HUES64 (cell line): ENCODE data around the gene TLE6.
A peak's percentile ranks its signal among the peaks of the same experiment; 100 is the strongest.
"Not testable (repeated sequence)": the region's sequence is repeated elsewhere in the genome, so short reads cannot be mapped to it uniquely, and the experiment has no call there.

Experiments
- H3K27ac ChIP-seq: 2 replicates; pipeline ENCODE4 v1.7.0; 2013; ENCODE audit warnings: low read depth, low read length, inconsistent platforms
- H3K27me3 ChIP-seq: 2 replicates; pipeline ENCODE4 v1.6.1; 2013; ENCODE audit warnings: mild to moderate bottlenecking, low read length; ENCODE audit not compliant: insufficient read depth
- H3K36me3 ChIP-seq: 2 replicates; pipeline ENCODE4 v1.6.1; 2013; ENCODE audit warnings: mild to moderate bottlenecking, low read length; ENCODE audit not compliant: insufficient read depth
- H3K4me1 ChIP-seq: 2 replicates; pipeline ENCODE4 v1.6.1; 2013; ENCODE audit warnings: mild to moderate bottlenecking, low read length, moderate library complexity; ENCODE audit not compliant: insufficient read depth
- H3K4me3 ChIP-seq: 2 replicates; pipeline ENCODE4 v1.5.1; 2013; ENCODE audit warnings: mild to moderate bottlenecking, low read length, moderate library complexity
- H3K9ac ChIP-seq: 2 replicates; pipeline ENCODE4 v1.6.1; 2013; ENCODE audit warnings: mild to moderate bottlenecking, low read depth, low read length
- H3K9me3 ChIP-seq: 2 replicates; pipeline ENCODE4 v1.6.1; 2013; ENCODE audit warnings: low read depth, low read length; ENCODE audit not compliant: insufficient read depth
- WGBS: fragments of 150-250, 120-280 bp; methylation state at CpG from one replicate; pipeline ENCODE4 v1.1.7; 2013; ENCODE audit warnings: missing lambda C conversion rate; 5-methylcytosine and 5-hydroxymethylcytosine counted together

The TLE6 gene

GRCh38 chr19:3031607-3031867, 54.2 kb downstream of the TLE6 start:
- 72% methylated on average over 5 of the region's 5 CpGs for WGBS
- Histone ChIP-seq H3K27ac (no peak overlapping the region), H3K9ac (no peak overlapping the region), H3K9me3 (no peaks in the 10 kb centered on the region), H3K27me3 (peaks cover 82% of the 10 kb centered on the region), H3K4me1 (peaks cover 9% of the 10 kb centered on the region), H3K4me3 (no peak overlapping the region), H3K36me3 (no peaks in the 10 kb centered on the region)

GRCh38 chr19:3033595-3034405, 56.4 kb downstream of the TLE6 start:
- H3K27ac ChIP-seq: no peak overlapping the region
- peaks cover 73% of the 10 kb centered on the region for H3K27me3 ChIP-seq
- H3K9ac ChIP-seq: no peak overlapping the region
- H3K4me3 ChIP-seq: no peak overlapping the region; the same call in 1 of the 2 replicates
- no peaks in the 10 kb centered on the region for H3K9me3 ChIP-seq
- peaks cover 9% of the 10 kb centered on the region for H3K4me1 ChIP-seq
- WGBS: 44% methylated on average over 11 of the region's 11 CpGs
- H3K36me3 ChIP-seq: no peaks in the 10 kb centered on the region

GRCh38 chr19:3034406-3034655, 57.0 kb downstream of the TLE6 start:
- H3K4me1 ChIP-seq: peaks cover 9% of the 10 kb centered on the region
- no peak overlapping the region; the same call in 1 of the 2 replicates for H3K9ac ChIP-seq

GRCh38 chr19:3034656-3035541, 57.5 kb downstream of the TLE6 start:
- Histone ChIP-seq H3K9me3 (no peaks in the 10 kb centered on the region), H3K9ac (peak overlapping the region; percentile 17; the same call in 1 of the 2 replicates), H3K36me3 (no peaks in the 10 kb centered on the region), H3K4me1 (peaks cover 9% of the 10 kb centered on the region), H3K27ac (peak overlapping the region; percentile 47; the same call in 1 of the 2 replicates), H3K4me3 (peak overlapping the region; percentile 65), H3K27me3 (peaks cover 72% of the 10 kb centered on the region)
- WGBS: 6% methylated on average over 20 of the region's 28 CpGs

More at GRCh38 chr19:3034406-3034655, 57.0 kb downstream of the TLE6 start:
- peak overlapping the region; percentile 65 for H3K4me3 ChIP-seq
- peaks cover 73% of the 10 kb centered on the region for H3K27me3 ChIP-seq
- no peaks in the 10 kb centered on the region for H3K36me3 ChIP-seq
- no peaks in the 10 kb centered on the region for H3K9me3 ChIP-seq
- H3K27ac ChIP-seq: no peak overlapping the region

- no peaks in the 10 kb centered on the region for H3K36me3 ChIP-seq
- H3K27ac ChIP-seq: peak overlapping the region; percentile 47; the same call in 1 of the 2 replicates
- 1% methylated on average over 29 of the region's 29 CpGs for WGBS
- peak overlapping the region; percentile 28 for H3K9ac ChIP-seq
- peaks cover 9% of the 10 kb centered on the region for H3K4me1 ChIP-seq
- no peaks in the 10 kb centered on the region for H3K9me3 ChIP-seq
- H3K4me3 ChIP-seq: peak overlapping the region; percentile 65
- H3K27me3 ChIP-seq: peaks cover 70% of the 10 kb centered on the region
Measured at GRCh38 chr19:3035542-3036118, 58.3 kb downstream of the TLE6 start.

- H3K27ac ChIP-seq: peak overlapping the region; percentile 80; the same call in 1 of the 2 replicates
- under 1% methylated on average over 44 of the region's 44 CpGs for WGBS
- H3K9me3 ChIP-seq: no peaks in the 10 kb centered on the region
- no peaks in the 10 kb centered on the region for H3K36me3 ChIP-seq
- peaks cover 62% of the 10 kb centered on the region for H3K27me3 ChIP-seq
- peak overlapping the region; percentile 65 for H3K4me3 ChIP-seq
- H3K4me1 ChIP-seq: peaks cover 9% of the 10 kb centered on the region
- peak overlapping the region; percentile 28 for H3K9ac ChIP-seq
Measured at GRCh38 chr19:3036119-3036976, 59.0 kb downstream of the TLE6 start.

- 50% methylated on average over 14 of the region's 14 CpGs for WGBS
- not testable (repeated sequence) for H3K36me3 ChIP-seq, H3K4me1 ChIP-seq, H3K4me3 ChIP-seq, H3K9me3 ChIP-seq, H3K9ac ChIP-seq, H3K27ac ChIP-seq
- H3K27me3 ChIP-seq: peaks cover 61% of the 10 kb centered on the region
Measured at GRCh38 chr19:3036977-3037544, 59.7 kb downstream of the TLE6 start.

- H3K4me3 ChIP-seq: no peak overlapping the region
- peaks cover 59% of the 10 kb centered on the region for H3K27me3 ChIP-seq
- H3K9me3 ChIP-seq: no peaks in the 10 kb centered on the region
- no peaks in the 10 kb centered on the region for H3K36me3 ChIP-seq
- H3K27ac ChIP-seq: no peak overlapping the region
- H3K4me1 ChIP-seq: peaks cover 13% of the 10 kb centered on the region
- WGBS: 83% methylated on average over 5 of the region's 5 CpGs
- no peak overlapping the region for H3K9ac ChIP-seq
Measured at GRCh38 chr19:3038214-3038613, 60.9 kb downstream of the TLE6 start.

- Histone ChIP-seq H3K27ac (no peak overlapping the region), H3K4me3 (no peak overlapping the region), H3K9me3 (no peaks in the 10 kb centered on the region), H3K36me3 (no peaks in the 10 kb centered on the region), H3K9ac (no peak overlapping the region), H3K27me3 (peaks cover 51% of the 10 kb centered on the region), H3K4me1 (peaks cover 13% of the 10 kb centered on the region)
- 87% methylated on average over 5 of the region's 5 CpGs for WGBS
Measured at GRCh38 chr19:3039125-3039524, 61.8 kb downstream of the TLE6 start.

- H3K4me3 ChIP-seq: no peak overlapping the region
- 80% methylated on average over 15 of the region's 17 CpGs for WGBS
- H3K9me3 ChIP-seq: no peaks in the 10 kb centered on the region
- H3K36me3 ChIP-seq: no peaks in the 10 kb centered on the region
- no peak overlapping the region for H3K27ac ChIP-seq
- H3K4me1 ChIP-seq: peaks cover 8% of the 10 kb centered on the region
- no peak overlapping the region for H3K9ac ChIP-seq
- H3K27me3 ChIP-seq: peaks cover 47% of the 10 kb centered on the region
Measured at GRCh38 chr19:3039641-3040077, 62.3 kb downstream of the TLE6 start.
